SKM-1 (cell line): ENCODE data around the gene MYADM.

Experiments used
- DNase-seq: peaks from one replicate; lab custom pipeline; 2025; ENCODE audit not compliant: unreplicated experiment; lab: John Stamatoyannopoulos, UW

MYADM gene

GRCh38 chr19:53883231-53883661 lies 15.6 kb downstream of the MYADM start:
- no peak for DNase-seq

GRCh38 chr19:53883741-53884140 lies 16.1 kb downstream of the MYADM start:
- DNase-seq = no peak

GRCh38 chr19:53884256-53884655 lies 16.6 kb downstream of the MYADM start:
- no peak for DNase-seq

- DNase-seq = no peak
Measured at GRCh38 chr19:53885036-53885435, 17.4 kb downstream of the MYADM start.

GRCh38 chr19:53892301-53892980 lies 24.8 kb downstream of the MYADM start:
- no peak for DNase-seq

GRCh38 chr19:53892981-53893325 lies 25.3 kb downstream of the MYADM start:
- DNase-seq = no peak

- DNase-seq = no peak
Measured at GRCh38 chr19:53894707-53895106, 27.0 kb downstream of the MYADM start.

GRCh38 chr19:53896682-53897081 lies 29.0 kb downstream of the MYADM start:
- DNase-seq = no peak

GRCh38 chr19:53897459-53897858 lies 29.8 kb downstream of the MYADM start:
- DNase-seq = no peak

- no peak for DNase-seq
Measured at GRCh38 chr19:53898166-53898565, 30.5 kb downstream of the MYADM start.

GRCh38 chr19:53898636-53899341 lies 31.1 kb downstream of the MYADM start:
- DNase-seq = no peak

GRCh38 chr19:53900191-53900860 lies 32.6 kb downstream of the MYADM start:
- no peak for DNase-seq

- no peak for DNase-seq
Measured at GRCh38 chr19:53903055-53903680, 35.5 kb downstream of the MYADM start.

- DNase-seq = no peak
Measured at GRCh38 chr19:53904909-53905308, 37.2 kb downstream of the MYADM start.

GRCh38 chr19:53905787-53906186 lies 38.1 kb downstream of the MYADM start:
- no peak for DNase-seq

- DNase-seq = no peak
Measured at GRCh38 chr19:53906211-53907192, 38.8 kb downstream of the MYADM start.

- DNase-seq = no peak
Measured at GRCh38 chr19:53907193-53907581, 39.5 kb downstream of the MYADM start.

GRCh38 chr19:53907690-53908089 lies 40.0 kb downstream of the MYADM start:
- DNase-seq = no peak

- no peak for DNase-seq
Measured at GRCh38 chr19:53908106-53908934, 40.6 kb downstream of the MYADM start.

GRCh38 chr19:53908935-53909415 lies 41.3 kb downstream of the MYADM start, which contains the start of gene CACNG7:
Gene CACNG7 (plus strand): TSS chr19:53909278. CDS start chr19:53912832, 3,554 bp downstream.
- DNase-seq = no peak
